IPS-NIHi11 (cell line): ENCODE data around the gene PDSS2.

Experiments
- DNase-seq: peaks from one replicate; pipeline ENCODE4 v3.0.0; 2012; ENCODE audit warnings: mixed read lengths, low spot score

Gene PDSS2

GRCh38 chr6:107361753-107362604, 97.4 kb downstream of the PDSS2 start:
- peak; percentile 26 for DNase-seq

- DNase-seq = no peak
Measured at GRCh38 chr6:107360476-107360875, 98.9 kb downstream of the PDSS2 start.

- DNase-seq = no peak
Measured at GRCh38 chr6:107357842-107358241, 101.5 kb downstream of the PDSS2 start.

DNA sequence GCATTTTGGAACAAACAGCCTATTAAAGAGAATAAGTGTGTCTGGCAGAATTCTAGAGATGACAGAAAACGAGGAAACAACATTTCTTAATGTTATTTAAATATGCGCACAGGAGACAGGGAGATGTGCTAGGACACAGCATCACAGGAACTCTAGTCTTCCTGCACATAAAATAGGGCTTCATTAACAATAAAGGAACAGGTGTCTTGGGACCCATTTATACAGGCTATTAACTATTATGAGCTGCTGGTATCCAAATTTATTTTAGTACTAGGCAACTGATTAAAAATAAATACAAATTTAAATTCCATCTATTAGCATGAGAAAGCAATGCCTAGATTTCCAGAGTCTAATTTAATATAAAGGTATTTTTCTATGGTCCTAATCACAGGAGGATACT, 102.3 kb downstream of the PDSS2 start:
- no peak for DNase-seq

DNA sequence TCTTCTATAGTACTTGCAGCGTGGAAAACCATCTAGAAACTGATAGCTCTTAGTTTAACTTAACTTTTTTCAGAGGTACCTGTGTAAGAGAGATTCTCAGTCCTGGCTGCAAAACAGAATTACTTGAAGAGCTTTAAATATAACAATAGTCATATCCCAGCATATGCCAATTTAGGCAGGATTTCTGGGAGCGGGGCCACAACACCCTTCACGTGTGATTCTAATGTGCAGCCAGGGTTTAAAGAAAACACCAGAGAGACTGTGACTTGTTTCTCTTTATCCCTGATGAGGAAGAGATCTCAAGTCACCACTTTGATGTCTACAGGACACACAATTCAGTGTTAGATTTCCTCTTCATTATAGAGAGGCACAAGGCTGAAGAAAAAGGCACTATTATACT, 103.7 kb downstream of the PDSS2 start:
- no peak for DNase-seq

- no peak for DNase-seq
Measured at GRCh38 chr6:107354451-107354850, 104.9 kb downstream of the PDSS2 start.

GRCh38 chr6:107353773-107354382, 105.5 kb downstream of the PDSS2 start:
- DNase-seq = no peak

DNA sequence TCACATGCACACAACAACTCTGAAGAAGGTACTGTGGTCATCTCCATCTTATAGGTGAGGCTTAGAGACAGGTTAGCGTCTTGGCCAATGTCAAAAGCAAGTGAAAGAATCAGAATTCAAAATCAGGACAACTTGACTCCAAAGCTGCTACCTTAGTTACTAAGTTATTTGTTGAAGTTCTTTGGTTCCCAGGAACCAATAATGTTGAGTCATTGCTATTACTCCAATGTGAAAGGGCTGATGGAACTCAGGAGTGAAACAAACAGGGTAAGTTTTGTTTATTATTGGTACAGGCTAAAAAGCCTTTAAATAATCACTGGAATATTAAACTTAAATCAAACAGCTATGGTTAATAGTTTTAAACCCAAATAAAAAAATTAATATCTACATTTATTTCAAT, 111.1 kb downstream of the PDSS2 start:
- DNase-seq = no peak

DNA sequence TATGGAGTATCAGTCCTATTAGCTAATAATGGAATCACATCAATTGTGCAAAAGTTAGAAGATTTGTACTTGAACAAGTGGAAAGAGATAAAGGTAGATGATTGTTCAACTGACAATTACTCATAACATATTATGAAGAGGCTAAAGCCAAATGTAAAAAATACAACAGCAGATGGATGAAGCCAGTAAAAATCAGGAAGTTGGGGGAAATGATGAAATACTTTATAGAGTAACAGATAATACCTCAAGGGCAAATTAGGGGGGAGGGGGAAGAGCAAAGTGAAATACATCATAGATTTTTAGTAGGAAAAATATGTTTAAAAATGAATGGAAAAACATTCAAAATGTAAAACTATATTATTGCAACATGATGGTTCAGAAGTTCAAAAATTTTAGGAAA, 114.0 kb downstream of the PDSS2 start:
- DNase-seq = no peak

DNA sequence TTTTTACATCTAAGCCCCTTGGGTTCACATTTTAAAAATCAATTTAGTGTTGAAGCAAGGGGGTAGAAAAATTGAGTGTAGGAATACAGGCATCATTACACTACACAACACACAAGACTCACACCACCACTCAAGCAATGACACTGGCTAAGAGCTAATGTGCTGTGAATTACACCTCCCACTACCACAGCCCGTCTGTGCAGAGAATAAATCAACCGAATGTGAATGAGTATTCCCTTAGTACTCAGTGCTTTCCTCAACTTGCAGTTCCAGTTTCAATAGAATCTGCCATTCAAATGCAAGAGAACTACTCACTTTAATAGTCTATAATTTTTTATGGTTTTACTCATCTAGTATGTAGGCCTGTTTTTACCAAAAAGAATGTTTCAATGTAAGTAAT, 114.4 kb downstream of the PDSS2 start:
- DNase-seq = no peak

GRCh38 chr6:107344383-107344782, 115.0 kb downstream of the PDSS2 start:
- DNase-seq = no peak

DNA sequence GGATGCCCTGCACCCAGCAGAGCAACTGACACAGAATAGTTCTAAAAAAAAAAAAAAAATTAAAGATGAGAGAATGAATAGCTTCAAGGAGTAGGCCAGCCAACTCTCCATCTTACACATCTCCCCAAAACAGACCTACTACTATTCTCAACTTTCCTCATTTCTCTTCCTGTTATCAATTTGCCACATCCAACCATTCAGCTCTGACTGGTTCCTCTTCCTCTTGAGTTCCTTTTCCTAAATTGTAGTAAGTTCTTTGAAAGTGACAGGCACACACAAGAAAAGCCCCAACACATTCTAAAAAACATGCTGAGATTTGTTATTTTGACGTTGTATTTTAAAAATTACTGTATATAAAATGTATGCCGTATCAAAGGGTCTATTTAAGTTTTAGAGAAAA, 117.2 kb downstream of the PDSS2 start:
- no peak for DNase-seq

DNA sequence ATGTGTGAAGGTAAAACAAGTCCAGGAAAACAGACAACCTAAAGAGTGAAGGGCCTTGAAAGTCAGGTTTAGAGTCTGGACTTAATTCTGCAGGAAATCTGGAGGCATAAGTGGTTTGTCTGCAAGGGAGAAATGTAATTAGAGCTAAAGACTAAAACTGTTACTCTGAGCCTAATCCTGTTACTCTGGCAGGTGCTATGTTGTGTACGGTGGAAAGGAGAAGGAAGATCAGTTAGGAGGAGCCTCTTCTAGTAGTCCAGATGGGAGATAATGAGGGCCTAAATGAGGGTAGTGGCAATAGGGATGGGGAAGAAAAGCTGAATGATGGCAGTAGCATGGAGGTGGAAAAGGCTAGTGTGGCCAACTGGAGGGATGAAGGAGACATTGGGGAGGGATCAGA, 118.5 kb downstream of the PDSS2 start:
- no peak for DNase-seq

GRCh38 chr6:107337191-107337741, 122.1 kb downstream of the PDSS2 start:
- DNase-seq = no peak

DNA sequence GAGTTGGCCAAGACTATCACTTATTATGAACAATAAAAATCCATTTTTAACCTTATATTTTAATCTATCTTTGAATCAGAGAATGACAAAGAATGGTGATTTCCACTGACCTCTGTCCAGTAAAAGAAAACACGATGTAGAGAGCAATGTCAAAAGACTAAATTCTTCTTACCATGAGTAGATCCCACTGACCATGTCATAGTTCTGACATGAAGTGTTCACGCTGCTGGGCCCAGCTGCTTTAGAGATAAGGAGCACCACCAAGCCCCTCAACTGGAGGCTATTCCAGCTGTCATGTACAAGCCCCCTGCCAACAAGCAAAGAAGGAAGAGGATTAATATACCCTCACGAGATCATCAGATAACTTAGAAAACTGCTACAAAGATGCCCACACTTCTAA, 125.3 kb downstream of the PDSS2 start:
- DNase-seq = no peak

DNA sequence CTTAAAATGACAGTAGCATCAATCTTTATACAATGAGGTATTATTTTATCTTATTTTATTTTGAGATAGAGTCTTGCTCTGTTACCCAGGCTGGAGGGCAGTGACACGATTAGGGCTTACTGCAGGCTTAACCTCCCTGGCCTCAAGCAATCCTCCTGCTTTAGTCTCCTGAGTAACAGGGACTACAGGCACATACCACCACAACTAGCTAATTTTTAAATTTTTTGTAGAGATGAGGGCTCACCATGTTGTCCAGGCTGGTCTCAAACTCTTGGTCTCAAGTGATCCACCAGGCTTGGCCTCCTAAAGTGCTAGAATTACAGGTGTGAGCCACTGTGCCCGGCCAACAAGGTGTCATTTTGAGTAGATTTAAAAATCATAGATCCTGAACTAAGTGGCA, 125.9 kb downstream of the PDSS2 start:
- DNase-seq = no peak

- DNase-seq = no peak
Measured at GRCh38 chr6:107331409-107332386, 127.7 kb downstream of the PDSS2 start.

- DNase-seq = no peak
Measured at GRCh38 chr6:107330168-107330567, 129.2 kb downstream of the PDSS2 start.

GRCh38 chr6:107329063-107329860, 130.1 kb downstream of the PDSS2 start:
- no peak for DNase-seq

- DNase-seq = no peak
Measured at GRCh38 chr6:107328081-107328480, 131.3 kb downstream of the PDSS2 start.

DNA sequence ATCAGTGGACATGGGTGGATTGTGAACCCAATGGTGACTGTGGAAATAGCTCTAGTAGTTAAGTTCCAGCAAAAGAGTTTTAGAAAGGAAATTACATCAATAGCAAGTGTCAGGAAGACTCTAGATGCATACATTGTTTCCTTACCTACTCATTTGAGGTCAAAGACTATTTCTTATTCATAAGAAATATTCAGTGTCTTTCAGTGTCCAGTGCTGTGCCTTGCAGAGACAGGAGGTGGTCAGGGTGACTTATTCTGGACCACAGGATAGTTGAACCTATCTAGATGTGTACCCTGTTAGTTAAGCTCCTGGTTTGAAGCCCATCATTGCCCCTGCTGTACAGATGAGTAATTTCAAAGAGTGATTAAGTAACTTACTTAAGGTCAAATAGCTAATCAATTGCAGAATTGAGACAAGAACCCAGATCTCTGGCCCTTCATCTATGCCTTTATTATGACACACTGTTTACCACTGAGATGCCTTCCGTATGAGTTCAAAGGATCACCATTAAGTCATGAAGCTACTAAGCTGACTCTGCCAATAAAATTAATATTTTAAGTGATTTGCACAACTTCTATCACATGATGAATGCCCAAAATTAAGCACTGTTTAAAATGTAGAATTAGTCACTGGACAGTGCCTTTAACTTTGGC, 136.1 kb downstream of the PDSS2 start:
- no peak for DNase-seq
